PC-9 (cell line): Measurements from ENCODE around the gene MYCBPAP. TPM values are rescaled to one million over a fixed set of nuclear protein-coding genes. Genes with fewer than 3 reads are reported as not detected.

Experiments
- BruUV-seq: library from RNA; stranded (reverse); fragments of 400-500 nt; replicated peaks from 2 replicates; lab custom pipeline; 2021; lab: Mats Ljungman, UMichigan
- CTCF ChIA-PET: fragments of 300-600 bp; sonication (Branson Sonifier 250); formaldehyde crosslinking; loops from one replicate; lab custom pipeline; 2022; ENCODE audit warnings: antibody characterized with exemption; lab: Charles Lee
- POLR2A ChIA-PET: fragments of 300-600 bp; sonication (Branson Sonifier 250); formaldehyde crosslinking; loops from one replicate; lab custom pipeline; 2022; ENCODE audit warnings: antibody characterized with exemption; ENCODE audit not compliant: unreplicated experiment; lab: Charles Lee
- DNase-seq, 2 experiments: peaks; one replicate each; pipeline versions ENCODE4 v3.0.0 to v3.0.0-alpha.2; 2015 to 2022; ENCODE audit warnings: mixed read lengths in 1 of 2
- H2AFZ ChIP-seq: fragments of 200-600 bp; sonication (generic); 2 replicates; pipeline ENCODE4 v1.8.1; 2017; ENCODE audit warnings: antibody characterized with exemption
- H3F3A ChIP-seq: fragments of 200-600 bp; sonication (generic); 2 replicates; pipeline ENCODE4 v1.8.1; 2017; ENCODE audit warnings: antibody characterized with exemption, mild to moderate bottlenecking, low read depth; ENCODE audit not compliant: insufficient read depth
- H3K27ac ChIP-seq: fragments of 200-600 bp; sonication (generic); 2 replicates; pipeline ENCODE4 v1.6.1; 2016; ENCODE audit warnings: mixed run types
- H3K27me3 ChIP-seq: fragments of 200-600 bp; sonication (generic); 2 replicates; pipeline ENCODE4 v1.6.1; 2016; ENCODE audit warnings: low read depth, mixed run types; ENCODE audit not compliant: insufficient read depth
- H3K36me3 ChIP-seq: fragments of 200-600 bp; sonication (generic); 2 replicates; pipeline ENCODE4 v1.6.1; 2016; ENCODE audit warnings: low read depth, mixed run types
- H3K4me1 ChIP-seq: fragments of 200-600 bp; sonication (generic); replicated peaks from 2 replicates; pipeline ENCODE4 v1.6.1; 2016; ENCODE audit warnings: mixed run types; ENCODE audit not compliant: insufficient read depth
- H3K4me2 ChIP-seq: fragments of 200-600 bp; sonication (generic); 2 replicates; pipeline ENCODE4 v1.6.1; 2017; ENCODE audit warnings: mixed run types
- H3K4me3 ChIP-seq: fragments of 200-600 bp; sonication (generic); 2 replicates; pipeline ENCODE4 v1.6.1; 2016; ENCODE audit warnings: mixed run types
- H3K79me2 ChIP-seq: fragments of 200-600 bp; sonication (generic); 2 replicates; pipeline ENCODE4 v1.6.1; 2017; ENCODE audit warnings: low read depth, mixed run types
- H3K9me2 ChIP-seq: fragments of 200-600 bp; sonication (generic); 2 replicates; pipeline ENCODE4 v1.8.1; 2017; ENCODE audit warnings: mild to moderate bottlenecking; ENCODE audit not compliant: insufficient read depth
- H3K9me3 ChIP-seq: fragments of 200-600 bp; sonication (generic); 2 replicates; pipeline ENCODE4 v1.8.1; 2016; ENCODE audit warnings: low read depth; ENCODE audit not compliant: insufficient read depth
- H4K20me1 ChIP-seq: fragments of 200-600 bp; sonication (generic); 2 replicates; pipeline ENCODE4 v1.8.1; 2017; ENCODE audit not compliant: insufficient read depth
- EZH2 ChIP-seq: fragments of 200-600 bp; sonication (generic); IDR thresholded peaks from 2 replicates; pipeline ENCODE4 v1.8.0; 2017; ENCODE audit warnings: antibody characterized with exemption, low read depth
- intact Hi-C: fragments of 100-400 bp; cut with micrococcal nuclease; formaldehyde crosslinking; loops from one replicate; pipeline ENCODE4 v1.10.0; 2022; ENCODE audit not compliant: unreplicated experiment
- total RNA-seq: library from RNA; stranded (reverse); gene quantifications from 2 replicates; pipeline ENCODE4 v1.2.3, GENCODE V29; 2021
- TF ChIP-seq, protein P1 (sequence below): fragments of 200-600 bp; sonication (generic); conservative IDR thresholded peaks from 2 replicates; pipeline ENCODE4 v1.6.1; 2017; ENCODE audit warnings: mixed run types, antibody characterized with exemption, mild to moderate bottlenecking, moderate library complexity

Gene MYCBPAP
- total RNA-seq, 1 experiment from 2014 or later = 4.9 TPM

DNA sequence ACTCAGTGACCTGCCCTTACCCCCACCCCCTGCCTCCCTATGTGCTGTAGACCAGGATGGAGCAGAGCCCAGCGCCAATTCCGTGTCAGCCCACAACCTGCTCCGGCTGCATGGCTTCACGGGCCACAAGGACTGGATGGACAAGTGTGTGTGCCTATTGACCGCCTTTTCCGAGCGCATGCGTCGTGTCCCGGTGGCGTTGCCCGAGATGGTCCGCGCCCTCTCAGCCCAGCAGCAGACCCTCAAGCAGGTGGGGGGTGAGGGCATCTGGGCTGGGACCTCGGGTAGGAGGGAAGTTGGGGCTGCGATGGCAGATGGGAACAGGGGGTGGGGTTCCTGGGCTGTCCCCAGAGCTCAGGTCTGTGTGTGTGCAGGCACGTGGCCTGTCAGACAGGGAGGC lies 46.0 kb downstream of the MYCBPAP start:
- Histone ChIP-seq H3K27me3 (no peaks in the 10 kb centered on the region), H3K4me1 (no peaks in the 10 kb centered on the region), H2AFZ (no peak overlapping the region), H3K27ac (no peak overlapping the region), H3K36me3 (no peaks in the 10 kb centered on the region), H3K9me2 (no peaks in the 10 kb centered on the region), H3K9me3 (no peaks in the 10 kb centered on the region), H3K79me2 (no peaks in the 10 kb centered on the region), H4K20me1 (no peaks in the 10 kb centered on the region), H3K4me3 (no peak overlapping the region), H3K4me2 (no peak overlapping the region), H3F3A (peaks cover 20% of the 10 kb centered on the region; the same call in 1 of the 2 replicates)
- POLR2A ChIA-PET = interaction anchor here (0.7 kb wide), 1 partner anchor 72 kb away, joined by 3 read pairs; no protein-coding TSS in a partner anchor
- no TSS peak for BruUV-seq
- CTCF ChIA-PET = no interaction called here
- DNase-seq = no peak
- TF ChIP-seq, protein P1, sequence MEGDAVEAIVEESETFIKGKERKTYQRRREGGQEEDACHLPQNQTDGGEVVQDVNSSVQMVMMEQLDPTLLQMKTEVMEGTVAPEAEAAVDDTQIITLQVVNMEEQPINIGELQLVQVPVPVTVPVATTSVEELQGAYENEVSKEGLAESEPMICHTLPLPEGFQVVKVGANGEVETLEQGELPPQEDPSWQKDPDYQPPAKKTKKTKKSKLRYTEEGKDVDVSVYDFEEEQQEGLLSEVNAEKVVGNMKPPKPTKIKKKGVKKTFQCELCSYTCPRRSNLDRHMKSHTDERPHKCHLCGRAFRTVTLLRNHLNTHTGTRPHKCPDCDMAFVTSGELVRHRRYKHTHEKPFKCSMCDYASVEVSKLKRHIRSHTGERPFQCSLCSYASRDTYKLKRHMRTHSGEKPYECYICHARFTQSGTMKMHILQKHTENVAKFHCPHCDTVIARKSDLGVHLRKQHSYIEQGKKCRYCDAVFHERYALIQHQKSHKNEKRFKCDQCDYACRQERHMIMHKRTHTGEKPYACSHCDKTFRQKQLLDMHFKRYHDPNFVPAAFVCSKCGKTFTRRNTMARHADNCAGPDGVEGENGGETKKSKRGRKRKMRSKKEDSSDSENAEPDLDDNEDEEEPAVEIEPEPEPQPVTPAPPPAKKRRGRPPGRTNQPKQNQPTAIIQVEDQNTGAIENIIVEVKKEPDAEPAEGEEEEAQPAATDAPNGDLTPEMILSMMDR = no peak
- no peak for TF ChIP-seq EZH2
- intact Hi-C loops = no loop called here

DNA sequence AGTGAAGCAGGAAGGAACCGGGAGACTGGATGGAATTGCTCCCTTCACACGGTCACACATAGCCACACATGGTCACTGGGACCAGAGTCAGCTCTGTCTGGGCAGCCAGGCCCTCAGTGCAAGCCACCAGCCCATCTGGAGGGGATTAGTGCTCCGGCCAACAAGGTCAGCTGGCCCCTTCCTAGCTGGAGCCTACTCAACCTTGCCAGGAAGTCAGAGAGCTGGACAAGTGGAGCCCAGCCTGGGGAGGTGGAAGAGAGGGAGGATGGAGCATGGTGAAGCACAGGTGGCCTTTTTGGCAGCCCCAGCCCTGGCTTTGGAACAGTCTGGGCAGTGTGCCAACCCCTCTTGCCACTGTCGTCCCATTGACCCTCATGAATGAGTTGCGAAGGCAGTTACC lies 48.6 kb downstream of the MYCBPAP start:
- Histone ChIP-seq H3K27ac (no peak overlapping the region), H3K4me2 (no peak overlapping the region), H3K36me3 (no peaks in the 10 kb centered on the region), H3K9me2 (no peaks in the 10 kb centered on the region), H3K4me1 (peaks cover 7% of the 10 kb centered on the region), H3K79me2 (no peaks in the 10 kb centered on the region), H3F3A (peaks cover 21% of the 10 kb centered on the region; the same call in 1 of the 2 replicates), H2AFZ (no peak overlapping the region), H3K27me3 (no peaks in the 10 kb centered on the region), H3K9me3 (no peaks in the 10 kb centered on the region), H3K4me3 (no peak overlapping the region), H4K20me1 (no peaks in the 10 kb centered on the region)
- intact Hi-C loops = no loop called here
- CTCF ChIA-PET = no interaction called here
- BruUV-seq = no TSS peak
- no peak for DNase-seq
- POLR2A ChIA-PET = interaction anchor here (1.0 kb wide), 1 partner anchor 82 kb away, joined by 4 read pairs; no protein-coding TSS in a partner anchor
- no peak for TF ChIP-seq EZH2
- TF ChIP-seq, protein P1 = no peak

DNA sequence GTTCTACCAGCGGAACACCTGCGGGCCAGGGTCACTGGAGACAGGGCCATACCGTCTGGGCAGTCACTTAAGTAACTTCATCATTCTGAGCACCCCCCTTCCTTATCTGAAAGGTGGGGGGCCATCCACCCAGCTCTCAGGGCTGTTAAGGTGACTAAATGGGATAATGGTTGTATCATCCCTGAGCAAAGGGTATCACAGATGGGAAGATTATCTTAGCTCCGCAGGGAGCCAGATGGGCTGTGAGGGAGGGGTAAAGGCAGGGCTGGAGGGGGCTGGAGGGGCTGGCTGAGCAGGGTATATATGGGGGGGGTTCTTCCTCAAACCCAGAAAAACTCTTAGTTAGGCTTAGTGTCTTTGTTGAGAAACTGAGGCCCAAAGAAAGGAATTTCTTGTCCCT lies 49.4 kb downstream of the MYCBPAP start:
- DNase-seq = no peak
- H2AFZ ChIP-seq = no peak overlapping the region
- peaks cover 7% of the 10 kb centered on the region for H3K4me1 ChIP-seq
- H3K27ac ChIP-seq = no peak overlapping the region
- BruUV-seq = no TSS peak
- no peaks in the 10 kb centered on the region for H3K9me3 ChIP-seq
- TF ChIP-seq, protein P1 = no peak
- no peak for TF ChIP-seq EZH2
- H3K9me2 ChIP-seq = no peaks in the 10 kb centered on the region
- intact Hi-C loops = no loop called here
- ChIA-PET POLR2A (interaction anchor here (1.0 kb wide), 1 partner anchor 81 kb away, joined by 4 read pairs; no protein-coding TSS in a partner anchor), CTCF (no interaction called here)
- H3K4me3 ChIP-seq = no peak overlapping the region
- H3K4me2 ChIP-seq = no peak overlapping the region
- H3K36me3 ChIP-seq = no peaks in the 10 kb centered on the region
- H3F3A ChIP-seq = peaks cover 21% of the 10 kb centered on the region; the same call in 1 of the 2 replicates
- H4K20me1 ChIP-seq = no peaks in the 10 kb centered on the region
- H3K27me3 ChIP-seq = peaks cover 6% of the 10 kb centered on the region
- H3K79me2 ChIP-seq = no peaks in the 10 kb centered on the region
